Stimulated activated CD8-positive, alpha-beta memory T cell treated with anti-CD3 and anti-CD28 coated beads, Interleukin-15, amount 100 ng/mL, for 4 hours (primary cell): ENCODE measurements around the gene CPLX1.
"Not testable (repeated sequence)": the region's sequence is repeated elsewhere in the genome, so short reads cannot be mapped to it uniquely, and the experiment has no call there.

Experiments
- DNase-seq, 2 donors: peaks; one replicate each; pipeline ENCODE4 v3.0.0-alpha.2; 2020; ENCODE audit warnings: low read depth in 2 of 2

Gene CPLX1

DNA sequence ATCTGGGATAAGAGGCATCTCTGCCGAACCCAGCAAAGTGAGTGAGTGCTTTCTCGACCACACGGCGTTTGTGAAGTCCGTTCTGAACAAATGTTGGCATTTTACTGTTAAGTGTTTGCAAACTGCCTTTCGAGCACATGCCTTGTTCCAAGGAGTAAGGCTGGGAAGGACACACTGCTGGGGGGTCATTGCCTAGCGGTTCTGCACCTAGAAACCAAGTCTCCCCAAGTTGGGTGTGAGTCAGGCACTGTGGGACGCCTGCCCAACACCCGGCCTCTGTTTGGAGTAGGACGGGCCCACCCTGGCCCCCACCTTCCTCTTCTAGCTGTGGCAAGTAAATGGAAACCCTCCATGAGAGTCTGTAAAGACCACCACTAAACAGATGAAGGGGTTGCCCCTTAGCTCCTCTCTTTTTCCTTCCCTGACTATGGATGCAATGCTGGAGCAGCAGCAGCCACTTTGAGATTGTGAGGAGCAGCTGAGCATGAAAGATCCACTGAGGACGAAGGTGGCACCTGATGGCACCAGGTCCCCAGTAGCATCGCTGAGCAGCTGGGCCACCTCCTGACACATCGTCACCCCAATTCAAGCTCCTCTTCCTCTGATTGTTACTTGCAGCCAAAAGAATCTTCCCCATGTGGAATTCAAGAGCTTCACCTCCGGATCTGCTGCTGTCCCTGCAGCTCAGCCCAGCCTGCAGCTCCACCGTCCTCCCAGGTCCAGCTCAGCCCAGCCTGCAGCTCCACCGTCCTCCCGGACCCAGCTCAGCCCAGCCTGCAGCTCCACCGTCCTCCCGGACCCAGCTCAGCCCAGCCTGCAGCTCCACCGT, 6.3 kb downstream of the CPLX1 start:
- DNase-seq, result no peak

DNA sequence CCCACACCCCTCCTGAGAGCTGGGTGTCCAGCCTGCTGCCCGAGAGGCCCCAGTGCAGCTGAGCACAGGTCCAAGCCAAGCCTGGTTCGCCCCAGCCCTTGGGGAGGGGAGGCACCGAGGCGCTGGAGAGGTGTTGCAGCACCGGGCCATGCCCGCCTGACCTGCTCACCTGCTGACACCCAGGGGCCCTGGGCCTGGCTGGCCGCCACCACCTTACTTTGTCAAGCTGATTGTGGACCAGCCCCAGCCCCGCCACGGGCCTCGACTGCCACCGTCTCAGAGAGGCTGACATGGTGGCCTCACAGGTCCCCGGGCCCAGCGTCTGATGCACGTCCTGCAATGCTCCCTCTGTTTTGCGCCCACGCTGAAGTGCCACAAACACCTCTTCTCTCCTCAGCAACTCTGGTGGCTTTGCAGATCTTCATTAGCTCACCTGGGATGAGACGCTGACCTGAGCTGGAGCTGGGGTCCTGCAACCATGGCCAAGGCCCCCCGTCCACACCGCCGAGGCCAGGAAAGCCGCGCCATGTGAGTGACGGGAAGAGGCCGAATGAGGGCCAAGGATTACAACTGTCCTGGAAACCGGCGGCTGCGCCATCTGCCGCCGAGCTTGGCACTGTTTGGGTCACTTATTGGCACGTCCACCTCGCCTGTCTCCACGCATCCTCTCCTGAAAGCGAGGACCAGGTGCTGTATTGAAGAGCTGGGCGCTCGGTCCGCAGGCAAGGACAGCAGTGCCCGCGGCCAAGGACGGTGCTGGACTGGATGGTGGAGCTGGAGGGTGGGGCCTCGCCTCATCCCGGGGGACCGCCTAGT, 7.6 kb downstream of the CPLX1 start:
- DNase-seq, result no peak

DNA sequence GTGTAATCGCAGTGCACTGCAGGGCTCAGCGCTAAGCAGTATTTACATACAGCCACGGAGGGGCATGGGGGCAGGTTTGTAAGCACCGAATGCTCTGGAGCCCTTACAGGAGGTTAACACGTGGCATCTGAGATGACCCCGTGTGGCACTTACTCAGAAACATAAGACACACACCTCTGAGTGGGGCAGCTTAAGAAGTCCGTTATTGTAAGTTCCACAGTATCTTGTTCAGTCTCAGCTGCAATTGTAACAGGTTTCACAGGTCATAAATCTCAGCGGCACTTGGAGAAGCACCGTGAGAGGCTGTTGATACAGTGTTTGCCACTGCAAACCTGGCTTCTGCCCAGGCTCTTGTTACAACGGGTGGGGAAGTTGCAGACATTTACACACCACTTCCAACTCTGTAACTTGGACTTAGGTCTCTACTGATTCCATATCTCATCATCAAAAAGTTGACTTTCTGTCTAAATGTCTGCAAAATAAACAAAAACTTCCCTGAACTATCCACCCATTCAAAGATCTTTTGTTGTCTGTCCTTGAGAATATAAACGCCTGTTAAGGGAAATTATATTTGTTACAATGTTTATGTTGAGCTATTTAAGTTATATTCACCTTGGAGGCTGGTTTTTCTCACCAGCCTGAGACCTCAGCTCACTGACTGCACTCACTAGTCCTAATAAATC, 10.3 kb downstream of the CPLX1 start:
- DNase-seq, result no peak

DNA sequence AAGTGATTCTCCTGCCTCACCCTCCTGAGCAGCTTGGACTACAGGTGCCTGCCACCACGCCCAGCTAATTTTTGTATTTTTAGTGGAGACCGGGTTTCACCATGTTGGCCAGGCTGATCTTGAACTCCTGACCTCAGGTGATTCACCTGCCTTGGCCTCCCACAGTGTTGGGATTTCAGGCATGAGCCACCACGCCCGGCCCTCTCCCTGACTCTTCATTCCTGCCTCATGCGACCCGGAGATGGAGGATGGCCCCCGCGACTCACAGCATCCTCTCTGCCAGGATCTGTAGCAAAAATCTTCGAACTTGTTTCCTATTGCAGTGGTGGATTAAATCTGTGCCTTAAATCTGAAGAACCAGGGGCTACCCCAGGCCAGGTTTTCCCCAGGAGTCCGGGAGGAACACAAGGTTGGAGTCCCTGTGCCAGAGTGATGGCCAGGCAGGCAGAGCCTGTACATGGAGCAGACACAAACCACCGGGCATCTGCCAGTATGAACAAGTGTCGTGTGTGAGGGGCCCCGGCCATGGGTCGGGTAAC, 11.5 kb downstream of the CPLX1 start:
- DNase-seq, result no peak

DNA sequence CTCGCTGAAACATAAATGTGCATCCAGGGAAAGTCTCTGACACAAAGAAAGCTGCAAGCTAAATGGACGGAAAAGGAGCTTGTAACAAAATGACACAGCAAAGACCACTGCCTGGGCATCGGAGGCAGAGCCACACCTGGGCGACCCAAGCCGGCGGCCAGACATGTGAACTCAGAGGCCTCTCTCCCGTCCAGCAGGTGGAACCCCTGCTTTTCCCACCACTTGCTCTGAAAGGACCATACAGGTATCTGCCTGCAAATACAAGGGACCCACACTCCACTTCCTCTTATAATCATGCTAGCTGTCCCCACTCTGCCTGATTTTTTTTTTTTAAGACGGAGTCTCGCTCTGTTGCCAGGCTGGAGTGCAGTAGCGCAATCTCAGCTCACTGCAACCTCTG, 12.0 kb downstream of the CPLX1 start:
- DNase-seq, result no peak

DNA sequence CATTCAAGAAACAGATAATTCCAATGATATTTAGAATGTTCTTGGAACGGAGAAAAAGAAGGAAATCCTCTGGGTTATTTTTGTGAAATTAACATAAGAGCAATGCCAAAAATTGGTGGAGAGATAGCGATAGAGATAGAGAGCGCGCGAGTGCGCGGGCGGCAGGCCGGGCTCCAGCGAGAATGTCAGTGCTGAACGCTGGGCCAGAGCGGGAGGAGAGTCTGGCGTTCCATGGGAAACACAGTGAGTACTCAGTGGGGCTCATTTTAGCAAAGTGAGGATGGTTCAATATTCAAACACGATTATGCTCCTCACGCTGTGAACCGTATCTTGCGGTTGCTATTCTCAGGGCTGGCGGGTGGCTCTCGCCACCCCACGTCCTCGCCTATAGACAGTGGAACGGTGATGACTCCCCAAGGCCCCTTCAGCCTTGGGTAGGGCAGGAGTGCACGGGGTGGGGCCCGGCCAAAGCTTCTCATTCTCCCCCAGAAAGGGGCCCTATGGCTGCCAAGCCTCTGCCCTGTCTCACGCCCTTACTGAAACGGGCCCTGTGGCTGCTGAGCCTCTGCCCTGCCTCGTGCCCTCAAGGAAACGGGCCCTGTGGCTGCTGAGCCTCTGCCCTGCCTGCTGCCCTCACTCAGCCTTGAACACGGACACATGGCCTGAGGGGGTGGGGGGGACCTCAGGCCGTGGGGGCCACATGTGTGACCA, 16.9 kb downstream of the CPLX1 start:
- DNase-seq, result no peak

DNA sequence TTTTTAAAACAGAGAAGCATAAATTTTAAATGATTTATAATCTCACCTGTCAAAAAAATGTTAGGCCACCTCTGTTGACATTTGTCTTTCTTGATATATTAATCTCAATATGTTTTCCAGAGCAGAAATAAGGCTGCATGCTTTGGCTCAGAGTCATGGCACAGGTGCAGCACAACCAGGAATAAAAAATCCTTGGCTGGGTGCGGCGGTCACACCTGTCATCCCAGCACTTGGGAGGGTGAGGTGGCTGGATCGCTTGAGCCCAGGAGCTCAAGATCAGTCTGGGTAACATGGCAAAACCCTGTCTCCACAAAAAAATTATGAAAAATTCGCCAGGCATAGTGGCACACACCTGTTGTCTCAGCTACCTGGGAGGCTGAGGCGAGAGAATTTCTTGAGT, 18.1 kb downstream of the CPLX1 start:
- DNase-seq, result no peak

DNA sequence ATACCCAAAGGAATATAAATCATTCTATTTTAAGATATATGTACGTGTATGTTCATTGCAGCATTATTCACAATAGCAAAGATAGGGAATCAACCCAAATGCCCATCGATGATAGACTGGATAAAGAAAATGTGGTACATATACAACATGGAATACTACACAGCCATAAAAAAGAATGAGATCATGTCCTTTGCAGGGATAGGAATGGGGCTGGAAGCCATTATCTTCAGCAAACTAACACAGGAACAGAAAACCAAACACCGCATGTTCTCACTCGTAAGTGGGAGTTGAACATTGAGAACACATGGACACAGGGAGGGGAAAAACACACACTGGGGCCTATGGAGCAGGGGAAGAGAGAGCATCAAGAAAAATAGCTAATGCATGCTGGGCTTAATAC, 18.9 kb downstream of the CPLX1 start:
- DNase-seq, result not testable (repeated sequence)

DNA sequence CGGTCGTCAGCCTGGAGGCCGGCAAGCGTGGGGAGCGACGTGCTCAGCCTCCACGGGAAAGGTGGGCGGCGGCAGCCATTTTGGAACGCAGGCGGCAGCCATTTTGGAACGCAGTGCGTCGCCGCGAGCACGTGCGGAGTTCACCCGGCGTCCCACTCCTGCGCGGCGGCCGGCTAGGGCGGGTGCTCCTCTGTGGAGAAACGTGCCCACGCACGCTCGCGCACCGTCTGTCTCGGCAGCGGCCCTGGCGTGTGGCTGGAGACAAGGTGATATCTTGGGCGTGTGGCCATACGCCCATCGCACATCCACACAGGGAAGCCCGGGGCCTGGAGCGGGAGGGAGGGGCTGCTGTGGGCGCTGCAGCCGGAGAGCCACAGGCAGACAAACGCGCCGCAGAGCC, 21.1 kb downstream of the CPLX1 start:
- DNase-seq, result no peak

DNA sequence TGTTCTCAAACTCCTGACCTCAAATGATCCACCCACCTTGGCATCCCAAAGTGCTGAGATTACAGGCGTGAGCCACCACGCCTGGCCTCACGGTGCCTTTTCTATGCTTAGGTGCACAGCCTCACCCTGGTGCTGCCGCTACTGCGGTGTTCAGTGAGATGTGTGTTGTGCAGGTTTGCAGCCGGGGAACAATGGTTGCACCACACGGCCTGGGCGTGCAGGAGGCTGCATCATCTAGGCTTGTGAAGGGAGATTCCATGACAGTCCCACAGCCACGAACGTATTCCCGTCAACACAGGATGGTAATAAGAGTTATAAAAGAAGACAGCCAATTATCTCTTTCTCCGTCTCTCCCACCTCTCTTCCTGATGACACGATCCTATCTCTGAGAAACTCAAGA, 22.0 kb downstream of the CPLX1 start:
- no peak for DNase-seq

DNA sequence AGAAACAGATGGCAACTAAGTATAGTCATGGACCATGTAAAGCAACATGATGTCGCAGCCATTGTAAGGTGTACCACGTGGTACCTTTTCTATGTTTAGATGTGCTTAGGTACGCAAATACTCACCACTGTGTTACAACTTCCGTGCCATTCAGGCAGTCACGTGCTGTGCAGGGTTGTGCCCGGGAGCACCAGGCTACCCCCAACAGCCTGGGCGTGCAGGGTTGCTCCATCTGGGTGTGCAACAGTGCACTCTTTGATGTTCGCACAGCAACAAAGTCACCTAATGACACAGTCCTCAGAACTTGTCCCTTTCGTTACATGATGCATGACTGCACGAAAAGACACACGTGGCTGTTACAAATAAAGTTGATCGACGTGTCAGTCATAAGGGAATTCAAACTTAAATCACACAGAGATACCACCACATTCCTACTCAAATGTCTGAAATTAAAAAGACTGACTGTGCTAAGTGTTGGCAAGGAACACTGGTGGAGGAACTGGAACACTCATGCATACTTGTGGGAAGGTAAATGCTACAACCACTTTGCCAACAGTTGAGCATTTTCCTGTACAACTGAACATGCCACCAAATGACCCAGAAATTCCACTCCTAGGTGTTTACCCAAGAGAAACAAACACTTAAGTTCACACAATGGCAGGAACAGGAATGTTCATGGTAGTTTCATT, 24.3 kb downstream of the CPLX1 start:
- DNase-seq, result no peak

DNA sequence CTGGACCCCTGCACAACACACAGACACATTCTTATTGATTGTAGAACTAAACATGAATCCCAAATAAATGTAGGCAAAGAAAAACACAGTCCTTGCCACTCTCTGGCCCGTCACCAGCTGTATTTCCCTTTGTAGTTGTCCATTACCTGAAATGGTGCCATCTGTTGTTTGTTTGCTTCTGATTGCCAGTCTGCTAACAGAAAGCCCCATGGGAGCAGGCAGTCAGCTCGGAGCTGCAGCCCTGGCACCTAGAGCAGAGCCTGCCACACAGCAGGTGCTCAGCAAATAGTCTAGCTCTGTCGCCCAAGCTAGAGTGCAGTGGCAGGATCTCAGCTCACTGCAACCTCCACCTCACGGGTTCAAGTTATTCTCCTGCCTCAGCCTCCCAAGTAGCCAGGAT, 28.9 kb downstream of the CPLX1 start:
- no peak for DNase-seq

DNA sequence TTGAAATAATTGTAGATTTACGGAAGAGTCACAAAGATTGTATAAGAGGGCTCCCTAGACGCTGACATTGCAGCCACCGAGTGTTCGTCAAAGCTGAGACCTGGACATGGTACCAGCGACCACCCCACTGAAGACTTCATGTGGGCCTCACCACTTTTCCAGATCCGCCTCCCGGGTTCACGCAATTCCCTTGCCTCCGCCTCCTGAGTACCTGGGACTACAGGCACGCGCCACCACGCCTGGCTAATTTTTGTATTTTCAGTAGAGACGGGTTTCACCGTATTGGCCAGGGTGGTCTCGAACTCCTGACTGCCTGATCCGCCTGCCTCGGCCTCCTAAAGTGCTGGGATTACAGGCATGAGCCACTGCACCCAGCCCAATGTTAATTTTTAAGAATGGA, 29.7 kb downstream of the CPLX1 start:
- DNase-seq, result no peak

DNA sequence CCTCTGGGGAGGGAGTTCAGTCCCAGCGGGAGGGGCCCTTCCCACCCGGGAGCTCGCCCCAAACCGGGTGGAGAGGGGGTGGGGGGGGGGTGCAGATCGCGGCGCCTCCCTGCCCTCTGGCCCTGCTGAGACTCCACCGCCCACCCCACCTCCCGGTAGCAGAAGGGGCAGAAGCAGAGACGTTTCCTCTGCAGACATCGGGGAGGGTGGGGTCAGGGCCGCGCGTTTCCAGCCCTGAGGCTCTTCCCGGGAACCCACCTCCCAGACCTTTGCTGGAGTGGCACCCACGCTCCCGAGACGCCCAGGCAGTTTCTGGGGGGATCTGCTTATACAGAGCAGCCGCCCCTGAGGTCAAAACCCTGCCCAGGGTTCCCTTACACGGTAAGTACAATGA, 30.2 kb downstream of the CPLX1 start:
- no peak for DNase-seq

DNA sequence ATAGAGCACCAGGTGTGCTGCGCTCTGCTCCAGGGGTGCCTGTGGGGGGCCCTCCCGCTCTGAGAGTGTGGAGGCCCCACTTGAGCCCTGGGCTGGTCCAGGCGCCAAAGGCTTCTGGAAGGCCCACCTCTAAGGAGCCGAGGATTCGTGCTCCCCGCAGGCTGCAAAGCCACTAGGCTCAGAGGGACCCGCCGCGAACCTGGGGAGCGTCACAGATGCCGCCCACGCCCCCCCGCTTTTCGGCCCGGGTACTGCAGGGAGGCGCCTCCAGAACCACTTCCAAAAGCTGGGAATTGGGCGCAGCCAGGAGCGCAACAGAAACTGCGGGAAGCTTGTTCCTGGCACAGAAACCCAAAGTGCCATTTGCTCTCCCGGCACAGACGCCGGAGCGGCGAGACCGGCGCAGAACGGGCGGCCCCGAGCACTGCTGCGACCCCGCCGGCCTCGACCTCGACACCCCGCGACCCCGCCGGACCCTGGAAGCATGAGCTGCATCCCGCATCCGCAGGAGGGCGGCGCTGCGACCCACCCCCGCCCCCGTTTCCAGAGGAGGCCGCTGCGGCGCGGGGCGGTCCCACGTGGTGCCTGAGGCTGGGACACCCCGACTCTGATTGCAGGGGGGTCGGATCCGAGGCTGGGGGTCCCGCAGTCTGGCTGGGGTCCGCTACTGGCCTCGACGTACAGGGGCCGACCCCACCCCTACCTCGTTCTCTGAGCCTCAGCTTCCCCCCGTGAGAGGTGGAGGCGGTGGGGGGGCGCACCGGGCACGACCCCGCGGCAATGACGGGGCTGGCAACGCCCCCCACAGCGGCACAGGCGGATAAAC, 30.8 kb downstream of the CPLX1 start:
- DNase-seq, result no peak

DNA sequence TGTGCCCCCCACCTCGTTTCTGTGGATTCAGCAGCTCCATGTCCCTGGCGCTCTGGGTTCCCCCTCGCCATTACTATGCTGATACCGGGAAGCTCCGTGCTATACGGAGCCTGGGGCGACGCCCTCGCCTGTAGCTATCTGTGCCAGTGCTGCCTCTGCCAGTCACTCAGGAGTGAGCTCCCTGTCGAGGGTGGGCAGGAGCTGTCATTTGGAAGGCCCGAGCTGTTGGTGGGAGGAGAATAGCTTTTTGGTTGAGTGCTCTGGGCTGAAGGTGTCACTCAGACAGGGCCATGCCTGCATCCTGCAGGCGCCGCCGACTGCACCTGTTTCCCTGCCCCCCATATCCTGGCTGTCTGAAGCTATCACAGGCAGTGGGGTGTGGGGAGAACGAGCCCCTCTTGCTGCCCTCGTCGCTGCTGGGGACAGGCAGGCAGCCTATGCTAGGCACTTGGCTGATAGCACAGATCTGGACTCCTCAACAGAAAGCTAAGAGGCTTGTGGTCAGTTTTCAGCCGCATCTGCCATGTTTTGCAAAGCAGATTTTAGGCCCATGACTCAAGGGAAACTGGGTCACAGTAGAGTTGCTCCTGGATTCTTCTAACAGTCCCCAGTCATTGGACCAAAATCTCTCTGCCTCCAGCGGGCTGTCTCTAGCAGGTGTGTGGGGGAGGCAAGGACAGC, 31.8 kb downstream of the CPLX1 start:
- DNase-seq, result no peak

DNA sequence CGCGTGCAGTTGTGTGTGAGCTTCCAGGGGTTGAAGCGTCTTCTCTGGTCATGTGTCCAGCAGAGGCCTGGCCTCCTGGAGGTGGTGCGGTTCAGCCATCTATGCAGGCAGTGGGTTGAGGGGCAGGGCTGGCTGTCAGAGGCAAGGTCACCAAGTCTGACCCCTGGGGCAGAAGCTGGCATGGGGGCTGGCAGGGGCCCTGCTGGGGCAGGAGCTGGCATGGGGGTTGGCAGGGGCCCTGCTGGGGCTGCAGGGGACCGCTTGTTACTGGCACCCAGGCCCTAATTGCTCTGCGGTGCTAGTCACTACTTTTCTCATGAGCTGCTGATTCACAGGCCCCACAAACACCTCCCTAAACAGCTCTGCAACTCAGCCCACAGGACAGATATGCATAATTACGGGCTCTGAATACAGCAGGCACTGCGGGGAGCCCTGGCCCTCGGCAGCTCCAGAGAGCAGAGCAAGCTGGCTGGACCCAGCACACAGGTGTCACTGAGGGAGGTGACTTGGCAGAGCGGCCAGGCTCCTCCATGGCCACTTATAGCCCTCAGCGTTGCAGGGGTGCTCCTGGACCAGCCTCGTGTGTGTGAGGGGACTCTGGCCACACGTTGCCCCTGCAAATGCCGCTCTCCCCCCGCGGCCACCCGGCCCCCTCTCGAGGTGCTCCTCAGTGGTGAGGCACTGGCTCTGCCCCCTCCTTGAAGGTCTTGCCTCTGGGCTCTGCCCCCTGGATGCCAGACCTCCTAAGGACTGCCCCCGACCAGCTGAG, 32.7 kb downstream of the CPLX1 start:
- no peak for DNase-seq

DNA sequence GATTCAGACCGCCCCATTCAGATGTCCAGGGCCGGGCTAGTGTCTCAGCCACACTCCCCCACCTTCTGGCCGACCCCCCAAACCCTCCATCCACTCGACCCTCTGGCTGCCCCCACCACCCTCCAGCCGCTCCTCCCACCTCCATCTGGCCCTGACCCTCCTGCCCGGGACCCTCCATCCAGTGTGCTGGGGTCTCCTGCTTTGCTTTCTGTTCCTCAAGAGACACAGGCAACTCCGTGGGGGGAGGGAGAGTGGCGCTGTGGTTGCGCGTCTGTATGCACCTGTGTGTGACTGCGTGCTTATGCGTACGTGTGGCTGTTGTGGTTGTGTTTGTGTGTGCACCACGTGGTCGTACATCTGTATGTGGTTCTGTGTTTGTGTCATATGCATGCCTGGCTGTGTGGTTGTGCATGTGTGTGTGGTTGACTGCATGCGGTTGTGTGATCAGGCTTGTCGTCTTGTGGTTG, 33.3 kb downstream of the CPLX1 start:
- DNase-seq, result no peak
